ENCODE data around the gene IZUMO1.
A peak's percentile ranks its signal among the peaks of the same experiment; 100 is the strongest.
"Not testable (repeated sequence)": the region's sequence is repeated elsewhere in the genome, so short reads cannot be mapped to it uniquely, and the experiment has no call there.

Gene IZUMO1

GRCh38 chr19:48735031-48735615 lies 11.6 kb downstream of the IZUMO1 start:
- no peak for DNase-seq

- DNase-seq, result no peak
These were observed 12.1 kb downstream of the IZUMO1 start for GRCh38 chr19:48734625-48735024.

GRCh38 chr19:48731452-48731851 lies 15.3 kb downstream of the IZUMO1 start:
- no peak for DNase-seq

GRCh38 chr19:48728911-48729664 lies 17.6 kb downstream of the IZUMO1 start:
- DNase-seq, result no peak

- no peak for DNase-seq
These were observed 20.2 kb downstream of the IZUMO1 start for GRCh38 chr19:48726556-48726955.

- no peak for DNase-seq
These were observed 21.6 kb downstream of the IZUMO1 start for GRCh38 chr19:48724796-48725753.

- no peak for DNase-seq
These were observed 24.5 kb downstream of the IZUMO1 start for GRCh38 chr19:48722196-48722708.

- DNase-seq, result peak; percentile 91 to 94
These were observed 26.0 kb downstream of the IZUMO1 start for GRCh38 chr19:48720613-48721296.

- DNase-seq, result no peak
These were observed 26.5 kb downstream of the IZUMO1 start for GRCh38 chr19:48720251-48720612.

- no peak for DNase-seq
These were observed 27.2 kb downstream of the IZUMO1 start, which contains the start of gene MAMSTR for GRCh38 chr19:48719263-48720171. Gene MAMSTR (minus strand): TSS chr19:48719725. CDS start chr19:48719031, 694 bp downstream.

- DNase-seq, result no peak
These were observed 27.9 kb downstream of the IZUMO1 start for GRCh38 chr19:48718711-48719231.

- DNase-seq, result not testable (repeated sequence)
These were observed 28.6 kb downstream of the IZUMO1 start for GRCh38 chr19:48718106-48718505.

- no peak for DNase-seq
These were observed 30.0 kb downstream of the IZUMO1 start for GRCh38 chr19:48716562-48717291.

- no peak for DNase-seq
These were observed 31.0 kb downstream of the IZUMO1 start for GRCh38 chr19:48715681-48716171.

GRCh38 chr19:48714759-48715675 lies 31.7 kb downstream of the IZUMO1 start:
- no peak for DNase-seq

- peak; percentile 98 to 99 for DNase-seq
These were observed 32.6 kb downstream of the IZUMO1 start for GRCh38 chr19:48713864-48714755.

GRCh38 chr19:48713041-48713863 lies 33.5 kb downstream of the IZUMO1 start:
- no peak for DNase-seq
